ENCODE results near the gene HOXA2. TPM values are rescaled to one million over a fixed set of nuclear protein-coding genes. Genes with fewer than 3 reads are reported as not detected.

Gene HOXA2
- polyA plus RNA-seq (2012; ENCODE audit: missing spikeins), result not detected

- FAIRE-seq (no peak), DNase-seq (ENCODE audit: insufficient read length) (no peak)
- TF ChIP-seq POLR2AphosphoS5 (IDR thresholded peaks at IDR 0.05; ENCODE audit: low read depth, low read length), result no peak
- TF ChIP-seq POLR2A (IDR thresholded peaks at IDR 0.05; ENCODE audit: low read depth, low read length), result no peak
- TF ChIP-seq TAF1 (IDR thresholded peaks at IDR 0.05; ENCODE audit: borderline replicate concordance, low read depth, low read length), result no peak
Measured at GRCh38 chr7:27102581-27103442, at the start of gene HOXA2. Gene HOXA2, minus strand, starts transcription at chr7:27102683. Its CDS starts 183 bp downstream, at chr7:27102500.

- TF ChIP-seq TAF1 (IDR thresholded peaks at IDR 0.05; ENCODE audit: borderline replicate concordance, low read depth, low read length) (no peak), POLR2A (IDR thresholded peaks at IDR 0.05; ENCODE audit: low read depth, low read length) (no peak), POLR2AphosphoS5 (IDR thresholded peaks at IDR 0.05; ENCODE audit: low read depth, low read length) (no peak)
- DNase-seq (ENCODE audit: insufficient read length) (no peak), FAIRE-seq (no peak)
Measured at GRCh38 chr7:27151341-27151930, 49.0 kb upstream of the HOXA2 start.

- TF ChIP-seq POLR2AphosphoS5 (IDR thresholded peaks at IDR 0.05; ENCODE audit: low read depth, low read length) (no peak), POLR2A (IDR thresholded peaks at IDR 0.05; ENCODE audit: low read depth, low read length) (no peak), TAF1 (IDR thresholded peaks at IDR 0.05; ENCODE audit: borderline replicate concordance, low read depth, low read length) (no peak)
- peak; percentile 82 for DNase-seq (ENCODE audit: insufficient read length)
- FAIRE-seq, result peak; percentile 60
Measured at GRCh38 chr7:27150568-27151340, 48.3 kb upstream of the HOXA2 start.

GRCh38 chr7:27149842-27150567 lies 47.5 kb upstream of the HOXA2 start:
- FAIRE-seq, result no peak
- no peak for TF ChIP-seq POLR2A (IDR thresholded peaks at IDR 0.05; ENCODE audit: low read depth, low read length)
- DNase-seq (ENCODE audit: insufficient read length), result no peak

- no peak for TF ChIP-seq TAF1 (IDR thresholded peaks at IDR 0.05; ENCODE audit: borderline replicate concordance, low read depth, low read length)
- no peak for TF ChIP-seq POLR2AphosphoS5 (IDR thresholded peaks at IDR 0.05; ENCODE audit: low read depth, low read length)
- no peak for TF ChIP-seq POLR2A (IDR thresholded peaks at IDR 0.05; ENCODE audit: low read depth, low read length)
- DNase-seq (ENCODE audit: insufficient read length) (no peak), FAIRE-seq (no peak)
Measured at GRCh38 chr7:27148756-27149641, 46.5 kb upstream of the HOXA2 start.

- FAIRE-seq (no peak), DNase-seq (ENCODE audit: insufficient read length) (no peak)
- TF ChIP-seq POLR2AphosphoS5 (IDR thresholded peaks at IDR 0.05; ENCODE audit: low read depth, low read length) (no peak), TAF1 (IDR thresholded peaks at IDR 0.05; ENCODE audit: borderline replicate concordance, low read depth, low read length) (no peak), POLR2A (IDR thresholded peaks at IDR 0.05; ENCODE audit: low read depth, low read length) (no peak)
Measured at GRCh38 chr7:27148031-27148755, 45.7 kb upstream of the HOXA2 start.

GRCh38 chr7:27147199-27148030 lies 44.9 kb upstream of the HOXA2 start, which contains the start of gene HOXA6:
Gene HOXA6, minus strand, starts transcription at chr7:27147774. Its CDS starts 25 bp downstream, at chr7:27147749.
- FAIRE-seq (no peak), DNase-seq (ENCODE audit: insufficient read length) (no peak)
- TF ChIP-seq POLR2AphosphoS5 (IDR thresholded peaks at IDR 0.05; ENCODE audit: low read depth, low read length) (no peak), POLR2A (IDR thresholded peaks at IDR 0.05; ENCODE audit: low read depth, low read length) (no peak), TAF1 (IDR thresholded peaks at IDR 0.05; ENCODE audit: borderline replicate concordance, low read depth, low read length) (no peak)

GRCh38 chr7:27146491-27147198 lies 44.2 kb upstream of the HOXA2 start:
- no peak for FAIRE-seq
- no peak for DNase-seq (ENCODE audit: insufficient read length)
- no peak for TF ChIP-seq TAF1 (IDR thresholded peaks at IDR 0.05; ENCODE audit: borderline replicate concordance, low read depth, low read length)

All from GM12892 (cell line).